Spleen (tissue), 7 donors: ENCODE data around the gene LINC01488.

Experiments used
- CTCF ChIP-seq, 11 experiments: fragments of 200-600 bp in 7 of 11; fragments of 450-650 bp in 4 of 11; sonication (generic) in 4 of 11; IDR thresholded peaks in 8 of 11; conservative IDR thresholded peaks in 3 of 11; 1 replicate in 7 of 11; 2 replicates in 4 of 11; pipeline versions ENCODE4 v1.4.0 to v1.8.0; 2016 to 2021; ENCODE audit warnings: antibody characterized with exemption in 11 of 11, inconsistent platforms in 4 of 11, mild to moderate bottlenecking in 1 of 11
- POLR2A ChIP-seq, 3 donors: fragments of 450-650 bp; IDR thresholded peaks; one replicate each; pipeline ENCODE4 v1.5.1; 2017; ENCODE audit warnings: antibody characterized with exemption in 3 of 3, mild to moderate bottlenecking in 1 of 3
- donor health status: DM: no; HTN: no; CAD: no; lungs with moderate emphysema.
- donor health status: DM: no; HTN: no; CAD: no.
- donor health status: DM: no; HTN: no; CAD: no.

- no peak for TF ChIP-seq CTCF (IDR thresholded peaks at IDR 0.05 in 8 of 11, conservative IDR thresholded peaks at IDR 0.05 in 3 of 11)
- TF ChIP-seq POLR2A (IDR thresholded peaks at IDR 0.05): no peak
Observed at GRCh38 chr11:69431893-69432738, 49.3 kb upstream of the LINC01488 start.
